ENCODE measurements around the gene CELA3A. TPM values are rescaled to one million over a fixed set of nuclear protein-coding genes. Genes with fewer than 3 reads are reported as not detected.
"Not testable (repeated sequence)": the region's sequence is repeated elsewhere in the genome, so short reads cannot be mapped to it uniquely, and the experiment has no call there.

CELA3A gene, protein sequence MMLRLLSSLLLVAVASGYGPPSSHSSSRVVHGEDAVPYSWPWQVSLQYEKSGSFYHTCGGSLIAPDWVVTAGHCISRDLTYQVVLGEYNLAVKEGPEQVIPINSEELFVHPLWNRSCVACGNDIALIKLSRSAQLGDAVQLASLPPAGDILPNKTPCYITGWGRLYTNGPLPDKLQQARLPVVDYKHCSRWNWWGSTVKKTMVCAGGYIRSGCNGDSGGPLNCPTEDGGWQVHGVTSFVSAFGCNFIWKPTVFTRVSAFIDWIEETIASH
- under 1 TPM in 5 of 10 donors, not detected in 5; 0.21 to 0.57 (median 0.35) TPM for polyA plus RNA-seq (ENCODE audit: insufficient read length in 10 of 10)
- long read RNA-seq, donor 1 = 0 reads
- long read RNA-seq, donor 2 = 0 reads
- long read RNA-seq, donor 3 = 0 reads
- long read RNA-seq, donor 4 = 0 reads
- long read RNA-seq, donor 5 = 0 reads
- long read RNA-seq, donor 6 = 0 reads
- long read RNA-seq, donor 7 = 0 reads
- long read RNA-seq, donor 8 = 0 reads
- long read RNA-seq, donor 9 = 0 reads

DNA sequence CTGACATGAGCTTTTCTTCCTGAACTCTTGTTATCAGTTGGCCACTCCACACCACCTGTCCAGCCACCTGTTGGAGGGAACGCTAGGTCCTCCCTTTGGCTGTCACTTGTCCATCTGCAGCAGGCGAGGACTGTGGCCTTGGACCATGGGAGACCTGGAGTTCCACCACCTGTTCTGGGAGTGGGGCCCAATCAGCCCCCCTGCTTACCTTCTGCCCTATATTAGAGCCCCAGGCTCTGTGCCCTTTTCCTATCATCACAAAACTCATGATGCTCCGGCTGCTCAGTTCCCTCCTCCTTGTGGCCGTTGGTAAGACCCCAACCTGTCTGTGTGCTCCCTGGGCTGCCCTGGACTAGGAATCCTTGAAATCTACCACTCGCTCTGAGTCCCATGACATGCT lies at the start of gene CELA3A:
Gene CELA3A (plus strand): TSS at position 249 of the 400 bp plus-strand sequence. CDS start 18 bp downstream, at position 267.
- DNase-seq = no peak

DNA sequence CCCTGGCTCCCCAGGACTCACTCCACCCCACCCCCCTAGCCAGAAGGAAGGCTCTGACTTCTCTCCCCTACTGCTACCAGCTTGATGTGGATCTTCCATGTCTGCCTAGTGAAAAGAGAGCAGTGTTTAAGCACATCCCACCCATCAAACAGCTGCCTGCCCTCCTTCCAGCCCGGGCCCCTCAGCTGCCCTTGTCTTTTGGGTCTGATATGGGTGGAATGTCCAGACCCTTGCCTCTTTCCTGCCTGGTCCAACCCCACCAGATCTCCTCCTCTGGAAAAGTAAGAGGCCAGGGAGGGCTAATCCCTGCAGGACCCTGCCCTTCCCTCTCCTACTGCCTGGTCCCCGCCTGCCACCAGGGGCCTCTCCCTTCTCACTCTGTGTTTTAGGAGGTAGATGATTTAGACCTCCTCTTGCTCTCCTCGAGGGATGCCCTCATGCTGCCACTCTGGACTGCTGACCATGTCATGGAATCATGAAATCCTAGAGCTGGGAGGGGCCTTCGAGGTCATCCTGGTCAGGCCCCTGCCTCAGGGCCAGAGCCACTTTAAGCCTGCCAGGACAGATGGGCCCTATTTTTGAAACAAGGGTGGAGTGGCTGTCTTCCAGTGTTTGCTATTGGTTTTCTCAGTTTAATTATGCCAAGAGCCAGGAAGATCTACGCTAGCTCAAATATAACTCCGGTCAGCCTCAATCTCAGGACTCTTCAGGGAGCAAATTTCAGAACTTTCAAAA lies 48.5 kb upstream of the CELA3A start:
- DNase-seq = peak in 1 of 3 donors; percentile 39

DNA sequence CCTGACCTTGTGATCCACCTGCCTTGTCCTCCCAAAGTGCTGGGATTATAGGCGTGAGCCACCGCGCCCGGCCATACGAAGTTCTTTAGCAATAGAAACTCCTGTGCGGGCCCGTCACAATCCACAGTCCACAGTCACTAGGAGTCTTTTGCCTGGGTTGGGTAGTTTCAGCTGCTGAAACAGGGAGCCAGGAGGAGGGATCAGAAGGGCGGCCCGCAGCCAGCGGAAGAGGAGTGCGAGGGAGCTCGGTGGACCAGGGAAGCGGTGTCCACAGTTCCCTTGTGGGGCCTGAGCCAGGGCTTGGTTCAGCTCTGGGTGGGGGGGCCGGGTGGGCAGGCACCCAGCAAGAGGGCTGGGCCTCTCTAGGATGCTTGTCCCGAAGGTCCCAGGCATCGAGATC lies 46.4 kb upstream of the CELA3A start:
- peak in 2 of 3 donors; percentile 68 to 78 for DNase-seq

DNA sequence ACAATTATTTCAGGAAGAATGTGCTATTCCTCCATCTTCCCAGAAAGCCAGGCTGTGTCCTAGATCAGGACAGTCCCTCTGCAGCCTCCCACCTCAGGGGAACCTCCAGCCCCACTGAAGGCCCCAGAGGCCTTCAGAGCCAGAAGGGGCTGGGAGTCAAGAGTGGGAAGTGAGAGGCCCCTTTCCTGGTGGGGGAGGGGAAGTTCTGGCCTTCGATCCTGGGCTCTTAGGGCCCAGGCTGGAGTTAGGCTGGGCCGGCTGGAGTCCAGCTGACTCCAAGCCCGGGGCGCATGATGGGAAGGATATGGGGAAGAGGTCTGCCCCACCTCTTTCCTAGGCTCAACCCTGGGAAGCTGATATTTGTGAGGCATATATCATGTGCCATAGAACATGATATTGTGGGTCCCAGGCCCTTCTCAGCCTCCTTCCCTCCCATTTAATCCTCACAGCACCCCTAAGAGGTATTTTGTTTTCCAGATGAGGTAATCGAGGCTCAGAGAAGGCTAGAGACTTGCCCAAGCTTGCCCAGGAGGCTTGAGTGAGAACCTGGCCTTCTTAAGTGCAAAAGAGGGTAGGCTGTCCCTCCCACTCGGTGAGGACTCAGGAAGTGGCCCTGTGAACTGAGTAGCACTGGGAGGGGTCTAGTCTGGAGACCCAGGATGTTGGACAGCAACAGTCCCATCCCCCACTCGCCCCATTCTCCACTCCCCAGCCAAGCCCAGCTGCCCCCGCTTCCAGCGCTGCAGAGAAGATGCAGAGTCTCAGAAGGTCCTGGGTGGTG lies 45.8 kb upstream of the CELA3A start:
- DNase-seq = peak in 1 of 3 donors; percentile 77

DNA sequence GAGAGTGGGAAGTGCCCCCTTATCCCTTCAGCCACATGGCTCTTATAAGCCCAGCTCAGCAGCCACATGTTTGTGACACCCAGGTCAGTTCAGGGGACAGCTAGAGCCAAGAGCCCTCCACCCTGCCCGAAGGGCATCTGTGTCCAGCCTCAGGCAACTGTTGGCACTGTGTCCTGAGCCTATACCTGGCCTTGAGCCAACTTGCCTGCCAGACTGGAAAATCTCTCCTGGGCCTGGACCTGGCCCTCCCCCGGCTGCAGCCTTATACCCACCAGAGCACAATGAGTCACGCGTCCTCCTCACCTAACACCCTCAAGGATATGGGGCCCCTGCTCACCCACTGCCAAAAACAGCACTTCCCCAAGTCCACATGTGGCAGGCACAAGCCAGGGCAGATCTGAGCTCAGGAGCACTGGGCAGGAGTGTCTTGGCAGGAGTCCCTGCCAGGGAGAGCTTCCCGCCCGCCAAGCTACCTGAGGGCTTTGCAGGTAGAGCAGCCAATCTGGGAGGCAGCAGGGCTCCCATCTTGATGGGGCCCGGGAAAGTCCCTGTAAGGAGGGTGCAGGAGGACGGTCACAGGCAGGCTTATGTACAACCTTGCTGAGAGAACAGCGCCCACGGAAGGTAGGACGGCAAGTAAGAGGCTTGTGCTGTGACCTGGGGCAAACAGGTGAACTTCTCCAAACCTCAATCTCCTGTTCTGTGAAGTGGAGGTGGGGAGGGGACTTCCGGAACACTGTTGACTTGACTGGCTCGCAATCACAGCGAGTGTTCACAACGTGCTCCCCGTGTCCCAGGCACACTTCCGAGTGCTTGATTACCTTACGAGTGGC lies 44.5 kb upstream of the CELA3A start:
- DNase-seq = no peak

DNA sequence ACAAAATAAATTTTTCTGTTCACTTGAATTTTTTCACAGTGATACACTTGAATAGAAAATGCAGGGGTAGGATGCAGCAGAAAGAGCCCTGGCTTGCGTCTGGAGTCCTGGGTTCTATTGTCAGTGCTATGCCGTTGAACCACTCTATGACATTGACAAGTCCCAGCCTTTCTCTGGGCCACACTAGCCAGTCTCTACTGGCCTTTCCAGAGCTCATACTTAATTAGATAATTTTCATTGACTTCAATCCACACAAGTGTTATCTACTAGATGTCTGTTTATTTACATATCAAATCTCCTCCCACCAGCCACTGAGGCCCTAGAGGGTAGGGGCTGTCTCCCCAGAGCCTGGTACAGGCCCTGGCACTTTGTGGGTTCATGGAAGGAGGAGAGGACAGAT lies 40.1 kb upstream of the CELA3A start:
- DNase-seq = no peak

DNA sequence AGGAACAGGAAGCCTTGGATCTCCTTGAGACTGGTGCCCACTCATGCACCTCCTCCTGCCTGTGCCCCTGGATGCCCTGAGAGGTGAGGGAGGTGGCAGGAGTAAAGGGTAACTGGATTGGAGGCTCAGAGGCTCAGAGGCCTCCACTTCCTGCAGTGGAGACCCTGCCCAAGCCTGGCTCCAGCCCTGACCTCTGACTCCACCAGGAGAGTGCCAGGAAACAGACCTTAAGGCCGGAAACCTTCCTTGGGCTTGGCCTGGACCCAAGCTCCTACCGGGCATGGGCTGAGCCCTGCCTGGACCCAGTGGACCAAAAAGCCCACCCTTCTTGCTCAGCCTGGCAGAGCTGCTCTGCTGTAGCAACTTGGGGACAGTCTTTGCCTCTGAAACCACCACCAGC lies 39.7 kb upstream of the CELA3A start:
- DNase-seq = no peak

DNA sequence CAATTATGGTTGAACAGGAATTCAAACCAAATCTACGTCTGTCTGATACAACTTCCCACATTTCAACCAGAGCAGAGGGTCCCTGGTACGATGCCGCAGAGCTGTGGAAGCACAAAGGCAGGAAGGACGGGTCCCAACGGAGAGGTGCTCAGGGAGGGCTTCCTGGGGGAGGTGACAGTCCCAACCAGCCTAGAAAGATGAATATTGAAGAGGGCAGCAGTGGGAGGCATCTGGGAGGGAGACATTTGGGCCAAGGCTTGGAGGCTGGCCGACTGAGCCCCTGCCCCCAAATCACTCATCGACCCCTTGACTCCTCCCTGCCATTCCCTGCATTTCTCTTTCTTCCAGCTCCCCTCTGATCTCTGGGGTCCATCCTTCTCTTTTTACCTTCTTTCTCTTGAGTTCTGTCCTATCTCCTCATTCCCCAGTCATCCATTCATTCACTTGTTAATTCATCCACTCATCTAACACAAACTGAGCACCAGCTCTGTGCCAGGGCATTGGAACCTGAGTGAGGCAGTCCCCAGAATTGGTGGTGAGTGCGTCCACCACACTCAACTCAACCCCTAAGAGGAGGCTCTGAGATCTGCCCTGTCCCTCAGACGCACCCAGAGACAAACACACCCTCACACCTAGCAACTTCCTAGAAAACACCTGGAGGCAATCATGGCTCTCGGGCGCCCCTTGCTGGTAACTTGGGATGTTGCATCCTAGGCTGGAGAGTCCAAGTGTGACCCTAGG lies 37.8 kb upstream of the CELA3A start:
- DNase-seq = peak; percentile 70 to 85 (median 71)

DNA sequence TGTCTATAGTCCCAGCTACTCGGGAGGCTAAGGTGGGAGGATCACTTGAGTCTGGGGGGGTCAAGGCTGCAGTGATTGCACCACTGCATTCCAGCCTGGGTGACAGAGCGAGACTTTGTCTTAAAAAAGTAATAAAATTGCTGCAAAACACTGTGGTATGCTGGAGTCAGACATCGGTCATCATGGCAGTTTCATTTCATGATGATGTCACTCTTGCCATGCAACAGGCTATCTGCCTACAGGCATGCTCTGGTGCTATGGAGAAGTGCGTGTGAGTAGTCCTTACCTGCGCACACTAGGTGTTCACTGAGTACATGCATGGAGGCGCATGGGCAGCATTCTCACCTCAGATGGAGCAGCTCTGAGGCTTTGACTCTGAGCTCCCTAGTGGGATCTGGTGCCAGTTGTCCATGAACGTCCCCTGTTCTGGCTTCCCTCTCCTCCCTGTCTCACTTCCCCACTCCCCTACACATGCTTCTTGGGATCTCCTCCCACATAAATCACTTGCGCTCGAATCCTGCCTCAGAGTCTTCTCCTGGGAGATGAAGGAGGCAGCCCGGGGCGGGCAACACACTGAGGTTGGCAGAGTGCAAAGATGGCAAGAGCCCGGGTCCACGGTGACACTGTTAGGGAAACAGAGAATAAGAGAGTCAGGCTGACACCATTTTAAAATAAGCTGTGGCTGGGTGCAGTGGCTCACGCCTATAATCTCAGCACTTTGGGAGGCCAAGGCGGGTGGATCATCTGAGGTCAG lies 35.0 kb upstream of the CELA3A start:
- no peak for DNase-seq

DNA sequence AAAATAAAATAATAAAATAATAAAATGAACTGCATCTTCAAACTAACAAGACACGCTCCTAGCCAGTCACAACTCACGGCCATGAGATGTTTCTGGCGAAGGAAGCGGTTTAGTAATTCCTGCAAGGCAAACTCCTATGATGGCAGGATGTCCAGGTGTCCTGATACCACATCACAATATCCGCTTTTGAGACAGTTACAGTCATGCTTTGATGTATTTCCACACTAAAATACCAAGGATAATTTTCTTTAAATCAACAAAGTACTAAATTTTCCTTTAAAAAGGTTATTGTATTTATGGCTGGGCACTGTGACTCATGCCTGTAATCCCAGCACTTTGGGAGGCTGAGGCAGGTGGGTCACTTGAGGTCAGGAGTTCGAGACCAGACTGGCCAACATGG lies 34.2 kb upstream of the CELA3A start:
- not testable (repeated sequence) for DNase-seq

DNA sequence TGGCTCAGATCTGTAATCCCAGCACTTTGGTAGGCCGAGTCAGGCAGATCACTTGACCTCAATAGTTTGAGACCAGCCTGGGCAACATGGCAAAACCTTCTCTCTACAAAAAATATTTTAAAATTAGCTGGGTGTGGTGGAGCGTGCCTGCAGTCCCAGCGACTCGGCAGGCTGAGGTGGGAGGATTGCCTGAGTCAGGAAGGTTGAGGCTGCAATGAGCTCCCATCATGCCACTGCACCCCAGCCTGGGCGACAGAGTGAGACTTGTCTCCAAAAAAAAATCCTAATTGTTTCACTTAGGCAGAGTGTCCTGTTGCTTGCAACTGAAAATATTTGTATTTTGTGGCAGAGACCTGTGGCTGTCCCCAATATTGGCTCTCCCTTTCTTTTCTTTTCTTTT lies 32.4 kb upstream of the CELA3A start:
- not testable (repeated sequence) for DNase-seq

DNA sequence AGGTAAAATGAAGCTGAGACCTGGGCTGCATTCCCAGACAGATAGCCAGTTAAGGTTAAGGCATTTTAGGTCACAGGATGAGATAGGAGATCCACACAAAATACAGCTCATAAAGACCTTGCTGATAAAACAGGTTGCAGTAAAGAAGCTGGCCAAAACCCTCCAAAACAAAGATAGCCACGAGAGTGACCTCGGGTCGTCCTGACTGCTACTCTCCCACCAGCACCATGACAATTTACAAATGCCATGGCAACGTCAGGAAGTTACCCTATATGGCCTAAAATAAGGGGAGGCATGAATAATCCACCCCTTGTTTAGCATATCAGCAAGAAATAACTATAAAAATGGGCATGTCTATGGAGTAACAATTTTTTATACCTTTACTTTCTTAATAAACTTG lies 30.9 kb upstream of the CELA3A start:
- DNase-seq = not testable (repeated sequence)

DNA sequence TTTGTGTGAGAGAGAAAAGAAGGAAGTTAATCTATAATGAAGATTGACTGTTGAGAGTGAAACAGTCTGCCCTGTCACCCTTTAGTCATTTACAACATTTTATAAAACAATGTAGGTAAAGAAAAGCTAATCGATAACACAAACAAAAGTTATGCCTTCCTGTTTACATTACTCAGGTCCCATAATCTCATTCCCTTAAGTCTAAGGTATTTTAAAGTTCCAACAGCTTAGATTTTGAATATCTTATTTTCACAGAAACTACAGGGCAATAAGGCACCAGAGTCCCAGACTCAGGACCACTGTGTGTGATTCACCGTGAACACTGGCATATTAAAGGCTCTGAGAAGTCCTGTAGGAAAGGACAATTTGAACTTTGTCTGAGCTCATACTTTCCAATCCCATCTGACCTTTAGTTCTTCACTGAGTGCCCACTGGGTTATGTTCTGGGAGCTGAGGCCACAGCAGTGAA lies 28.4 kb upstream of the CELA3A start:
- DNase-seq = not testable (repeated sequence)

DNA sequence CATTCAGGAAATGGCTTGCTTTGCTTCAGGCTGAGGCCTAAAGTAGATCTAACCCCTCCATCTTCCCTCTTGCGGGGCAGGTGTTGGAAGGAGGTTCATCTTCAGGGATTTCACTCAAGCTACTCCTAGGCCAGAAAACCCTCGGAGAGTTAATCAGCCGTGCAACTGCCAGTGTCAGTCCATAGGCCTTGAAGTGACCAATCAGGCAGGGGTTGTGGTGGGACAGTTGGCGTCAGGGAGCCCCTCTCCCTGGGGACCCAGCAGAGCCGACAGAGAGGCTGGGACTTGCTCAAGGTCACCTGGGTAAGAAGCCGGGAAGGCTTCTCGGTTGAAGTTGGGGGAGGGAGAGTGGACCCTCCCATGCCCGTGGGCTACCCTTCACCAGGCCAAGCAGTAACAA lies 27.5 kb upstream of the CELA3A start:
- not testable (repeated sequence) for DNase-seq

DNA sequence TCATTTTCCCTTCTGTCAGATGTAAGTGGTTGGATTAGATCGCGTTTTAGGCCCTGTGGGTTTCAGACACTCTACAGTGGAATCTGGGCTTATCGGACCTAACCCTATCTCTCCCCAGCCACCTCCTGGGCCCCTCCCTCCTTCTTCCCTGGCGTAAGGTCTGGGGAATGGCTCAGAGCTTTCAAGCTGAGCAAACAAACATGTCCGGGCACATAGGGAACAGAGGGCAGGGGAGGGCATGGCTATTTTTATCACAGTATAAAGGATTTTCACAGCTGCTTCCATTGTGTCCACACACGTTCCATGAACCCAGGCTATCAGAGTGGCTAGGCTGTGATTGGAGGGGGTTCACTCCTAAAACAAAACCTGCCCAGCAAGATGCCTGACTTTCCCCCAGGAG lies 26.8 kb upstream of the CELA3A start:
- DNase-seq = not testable (repeated sequence)

DNA sequence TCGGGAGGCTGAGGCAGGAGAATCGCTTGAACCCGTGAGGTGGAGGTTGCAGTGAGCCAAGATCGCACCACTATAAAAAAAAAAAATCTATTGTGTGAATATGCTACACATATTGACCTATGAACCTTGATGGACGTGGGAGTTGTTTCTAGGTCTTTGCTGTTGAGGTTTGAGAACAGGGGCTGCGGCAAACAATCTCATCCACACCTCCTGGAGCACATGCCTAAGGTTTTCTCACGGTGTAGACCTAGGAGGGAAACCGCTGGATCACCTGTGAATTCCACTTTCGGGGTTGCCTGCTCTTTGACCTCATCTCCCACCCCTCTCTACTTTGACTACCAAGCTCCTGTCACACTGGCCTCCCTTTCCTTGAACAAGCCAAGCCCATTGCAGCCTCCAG lies 26.2 kb upstream of the CELA3A start:
- not testable (repeated sequence) for DNase-seq

DNA sequence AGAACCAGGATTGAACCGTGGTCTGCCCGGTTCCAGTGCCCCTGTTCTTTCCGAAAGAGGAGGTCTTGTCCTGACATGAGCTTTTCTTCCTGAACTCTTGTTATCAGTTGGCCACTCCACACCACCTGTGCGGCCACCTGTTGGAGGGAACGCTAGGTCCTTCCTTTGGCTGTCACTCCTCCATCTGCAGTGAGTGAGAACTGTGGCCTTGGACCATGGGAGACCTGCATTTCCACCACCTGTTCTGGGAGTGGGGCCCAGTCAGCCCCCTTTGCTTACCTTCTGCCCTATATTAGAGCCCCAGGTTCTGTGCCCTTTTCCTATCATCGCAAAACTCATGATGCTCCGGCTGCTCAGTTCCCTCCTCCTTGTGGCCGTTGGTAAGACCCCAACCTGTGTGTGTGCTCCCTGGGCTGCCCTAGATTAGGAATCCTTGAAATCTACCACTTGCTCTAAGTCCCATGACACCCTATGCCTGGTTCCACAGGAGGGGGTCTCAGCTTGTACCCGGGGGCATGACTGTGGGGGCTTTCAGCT lies 24.7 kb upstream of the CELA3A start, which contains the start of gene CELA3B:
Gene CELA3B (plus strand): TSS at position 320 of the 537 bp plus-strand sequence. CDS start 18 bp downstream, at position 338.
- not testable (repeated sequence) for DNase-seq

DNA sequence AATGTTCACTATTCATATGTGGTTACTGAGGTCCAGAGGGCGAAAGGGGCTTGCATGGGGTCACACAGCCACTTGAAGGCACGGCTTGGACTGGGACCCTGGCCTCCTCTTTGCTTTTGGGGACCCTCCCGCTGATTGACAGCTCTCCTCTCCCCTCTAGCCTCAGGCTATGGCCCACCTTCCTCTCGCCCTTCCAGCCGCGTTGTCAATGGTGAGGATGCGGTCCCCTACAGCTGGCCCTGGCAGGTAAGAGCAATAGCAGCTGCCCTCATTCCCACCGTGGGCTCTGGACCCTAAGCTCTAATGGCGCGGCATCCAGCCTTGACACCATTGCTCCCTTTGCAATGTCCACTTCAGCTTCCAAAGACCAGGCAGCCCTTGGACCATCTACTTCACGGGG lies 23.2 kb upstream of the CELA3A start:
- not testable (repeated sequence) for DNase-seq

Data from muscle of back (tissue), 13 donors.